NCI-H1048 (cell line): ENCODE measurements around the gene GUCY2D.
"Not testable (repeated sequence)": the region's sequence is repeated elsewhere in the genome, so short reads cannot be mapped to it uniquely, and the experiment has no call there.

Experiments
- DNase-seq: peaks from one replicate; lab custom pipeline; 2025; lab: John Stamatoyannopoulos, UW

The GUCY2D gene

DNA sequence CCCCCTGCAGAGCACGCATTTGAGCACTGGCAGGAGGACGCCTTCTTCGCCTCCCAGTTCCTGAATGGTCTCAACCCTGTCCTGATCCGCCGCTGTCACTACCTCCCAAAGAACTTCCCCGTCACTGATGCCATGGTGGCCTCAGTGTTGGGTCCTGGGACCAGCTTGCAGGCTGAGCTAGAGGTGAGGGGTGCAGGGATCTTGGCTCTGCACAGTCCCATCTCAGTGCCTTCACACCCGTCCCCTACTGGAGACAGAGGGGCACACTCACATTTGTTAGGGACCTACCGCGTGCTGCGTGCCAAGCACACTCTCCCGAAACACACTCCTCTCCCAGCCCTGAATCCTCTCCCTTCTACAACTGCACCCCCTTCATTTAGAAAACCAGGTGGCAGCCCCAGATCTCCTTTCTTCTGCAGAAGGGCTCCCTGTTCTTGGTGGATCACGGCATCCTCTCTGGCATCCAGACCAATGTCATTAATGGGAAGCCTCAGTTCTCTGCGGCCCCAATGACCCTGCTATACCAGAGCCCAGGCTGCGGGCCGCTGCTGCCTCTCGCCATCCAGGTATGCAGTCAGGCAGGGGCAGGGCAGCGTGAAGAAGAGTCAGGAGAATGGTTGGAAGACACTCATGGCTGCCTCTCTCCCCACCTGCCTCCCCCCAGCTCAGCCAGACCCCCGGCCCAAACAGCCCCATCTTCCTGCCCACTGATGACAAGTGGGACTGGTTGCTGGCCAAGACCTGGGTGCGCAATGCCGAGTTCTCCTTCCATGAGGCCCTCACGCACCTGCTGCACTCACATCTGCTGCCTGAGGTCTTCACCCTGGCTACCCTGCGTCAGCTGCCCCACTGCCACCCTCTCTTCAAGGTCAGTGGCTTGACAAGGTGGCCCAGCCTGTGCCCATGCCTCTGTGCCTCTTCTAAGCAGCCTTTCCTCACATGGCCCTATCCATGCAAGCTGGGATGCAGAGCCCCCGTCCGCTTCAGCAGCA, 42.7 kb downstream of the GUCY2D start:
- no peak for DNase-seq

DNA sequence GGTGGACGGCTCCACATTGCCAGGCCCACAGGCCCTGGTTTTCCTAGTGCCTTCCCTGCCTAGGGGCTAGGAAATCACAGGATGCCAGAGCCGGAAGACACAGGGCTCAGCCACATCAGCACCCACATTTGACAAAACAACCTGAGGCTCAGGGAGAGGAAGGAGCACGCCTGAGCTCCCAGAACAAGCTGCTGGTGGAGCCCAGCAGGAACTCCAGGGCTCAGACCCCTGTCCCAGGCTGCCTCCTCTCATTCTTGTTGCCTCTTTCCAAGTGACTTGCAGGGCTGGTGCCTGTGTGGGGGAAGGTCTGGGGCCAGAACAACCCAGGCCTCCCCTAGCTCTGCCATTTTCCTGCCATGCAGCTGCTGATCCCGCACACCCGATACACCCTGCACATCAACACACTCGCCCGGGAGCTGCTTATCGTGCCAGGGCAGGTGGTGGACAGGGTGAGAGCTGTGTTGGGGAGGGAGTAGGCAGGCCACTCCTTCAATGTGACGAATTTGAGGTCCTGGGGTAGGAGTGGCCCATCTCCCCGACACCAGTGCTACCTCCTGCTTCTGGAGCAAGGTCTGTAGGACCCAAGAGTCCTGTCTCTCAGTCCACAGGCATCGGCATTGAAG, 44.0 kb downstream of the GUCY2D start:
- no peak for DNase-seq

DNA sequence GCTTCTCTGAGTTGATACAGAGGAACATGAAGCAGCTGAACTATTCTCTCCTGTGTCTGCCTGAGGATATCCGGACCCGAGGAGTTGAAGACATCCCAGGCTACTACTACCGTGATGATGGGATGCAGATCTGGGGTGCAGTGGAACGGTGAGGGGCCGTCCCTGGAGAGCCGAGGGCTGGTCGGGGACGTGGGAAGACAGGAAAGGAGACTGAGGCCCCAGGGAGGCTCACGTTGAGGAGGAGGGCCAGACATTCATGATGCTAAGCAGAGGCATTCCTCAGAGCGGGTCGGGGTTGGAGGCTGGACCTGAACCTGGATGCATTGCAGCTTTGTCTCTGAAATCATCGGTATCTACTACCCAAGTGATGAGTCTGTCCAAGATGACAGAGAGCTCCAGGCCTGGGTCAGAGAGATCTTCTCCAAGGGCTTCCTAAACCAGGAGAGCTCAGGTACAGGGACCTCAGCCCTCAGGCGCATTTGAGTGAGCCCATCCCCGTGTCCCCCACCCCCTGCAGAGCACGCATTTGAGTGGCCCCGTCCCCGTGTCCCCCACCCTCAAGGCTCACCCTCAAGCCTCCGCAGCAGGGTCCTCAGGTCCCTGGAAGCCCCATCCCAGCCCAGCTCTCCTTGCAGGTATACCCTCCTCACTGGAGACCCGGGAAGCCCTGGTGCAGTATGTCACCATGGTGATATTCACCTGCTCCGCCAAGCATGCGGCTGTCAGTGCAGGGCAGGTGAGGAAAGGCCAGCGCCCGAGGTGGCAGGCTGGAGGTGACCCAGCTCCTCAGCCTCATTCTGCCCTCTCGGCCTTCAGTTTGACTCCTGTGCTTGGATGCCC, 44.7 kb downstream of the GUCY2D start:
- DNase-seq = no peak

DNA sequence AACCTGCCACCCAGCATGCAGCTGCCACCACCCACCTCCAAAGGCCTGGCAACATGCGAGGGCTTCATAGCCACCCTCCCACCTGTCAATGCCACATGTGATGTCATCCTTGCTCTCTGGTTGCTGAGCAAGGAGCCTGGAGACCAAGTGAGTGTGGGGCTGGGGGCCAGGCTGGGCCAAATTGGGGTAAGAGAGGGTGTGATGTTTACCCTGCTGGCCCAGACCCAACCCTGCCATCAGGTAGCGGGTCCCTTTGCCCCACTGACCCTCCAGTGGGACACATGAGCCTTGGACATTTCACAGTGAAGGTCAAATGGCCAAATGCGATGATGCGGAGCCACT, 45.3 kb downstream of the GUCY2D start:
- no peak for DNase-seq

DNA sequence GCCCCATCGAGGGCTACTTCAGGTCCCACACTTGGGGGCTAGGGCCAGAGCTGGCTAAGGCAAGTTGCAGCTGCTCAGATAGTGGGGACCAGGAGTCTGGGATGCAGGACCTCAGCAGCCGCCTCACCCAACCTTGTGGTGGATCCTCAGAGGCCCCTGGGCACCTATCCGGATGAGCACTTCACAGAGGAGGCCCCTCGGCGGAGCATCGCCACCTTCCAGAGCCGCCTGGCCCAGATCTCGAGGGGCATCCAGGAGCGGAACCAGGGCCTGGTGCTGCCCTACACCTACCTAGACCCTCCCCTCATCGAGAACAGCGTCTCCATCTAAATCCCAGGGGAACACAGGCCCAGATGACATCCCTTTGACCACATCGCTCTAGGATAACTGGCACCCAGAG, 45.8 kb downstream of the GUCY2D start:
- DNase-seq = no peak

DNA sequence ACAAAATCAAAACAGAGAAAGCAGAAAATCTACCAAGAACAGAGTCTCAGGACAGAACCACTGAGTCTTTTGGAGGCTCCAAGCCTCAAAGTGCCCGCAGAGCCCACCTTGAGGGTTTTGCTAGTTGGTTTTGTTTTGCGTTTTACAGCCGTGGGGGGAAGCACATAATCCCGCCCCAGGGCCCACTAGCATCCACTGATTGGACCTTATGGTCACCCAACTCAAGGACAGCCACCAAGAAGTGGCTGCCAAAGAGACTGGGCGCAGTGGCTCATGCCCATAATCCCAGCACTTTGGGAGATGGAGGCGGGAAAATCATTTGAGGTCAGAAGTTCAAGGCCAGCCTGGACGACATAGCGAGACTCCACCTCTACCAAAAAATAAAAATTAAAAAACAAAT, 46.3 kb downstream of the GUCY2D start:
- DNase-seq = no peak

DNA sequence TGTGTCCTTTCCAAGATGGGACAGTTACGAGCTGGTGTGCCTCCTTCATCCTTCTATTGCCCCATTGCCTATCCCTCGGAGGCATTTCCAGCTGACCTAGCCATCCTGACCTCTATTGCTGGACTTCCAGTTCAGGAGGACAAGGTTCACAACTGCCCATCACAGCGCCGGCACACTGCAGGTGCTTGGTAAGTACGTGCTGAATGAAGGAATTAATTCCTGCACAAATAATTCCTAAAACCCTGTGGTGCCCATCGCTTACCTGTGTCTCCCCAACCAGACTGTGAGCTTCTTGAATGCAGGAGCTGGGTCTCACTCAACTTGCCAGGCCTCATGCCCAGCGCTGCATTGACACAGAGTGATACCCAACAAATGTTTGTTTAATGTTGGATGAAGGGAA, 49.4 kb downstream of the GUCY2D start:
- no peak for DNase-seq

DNA sequence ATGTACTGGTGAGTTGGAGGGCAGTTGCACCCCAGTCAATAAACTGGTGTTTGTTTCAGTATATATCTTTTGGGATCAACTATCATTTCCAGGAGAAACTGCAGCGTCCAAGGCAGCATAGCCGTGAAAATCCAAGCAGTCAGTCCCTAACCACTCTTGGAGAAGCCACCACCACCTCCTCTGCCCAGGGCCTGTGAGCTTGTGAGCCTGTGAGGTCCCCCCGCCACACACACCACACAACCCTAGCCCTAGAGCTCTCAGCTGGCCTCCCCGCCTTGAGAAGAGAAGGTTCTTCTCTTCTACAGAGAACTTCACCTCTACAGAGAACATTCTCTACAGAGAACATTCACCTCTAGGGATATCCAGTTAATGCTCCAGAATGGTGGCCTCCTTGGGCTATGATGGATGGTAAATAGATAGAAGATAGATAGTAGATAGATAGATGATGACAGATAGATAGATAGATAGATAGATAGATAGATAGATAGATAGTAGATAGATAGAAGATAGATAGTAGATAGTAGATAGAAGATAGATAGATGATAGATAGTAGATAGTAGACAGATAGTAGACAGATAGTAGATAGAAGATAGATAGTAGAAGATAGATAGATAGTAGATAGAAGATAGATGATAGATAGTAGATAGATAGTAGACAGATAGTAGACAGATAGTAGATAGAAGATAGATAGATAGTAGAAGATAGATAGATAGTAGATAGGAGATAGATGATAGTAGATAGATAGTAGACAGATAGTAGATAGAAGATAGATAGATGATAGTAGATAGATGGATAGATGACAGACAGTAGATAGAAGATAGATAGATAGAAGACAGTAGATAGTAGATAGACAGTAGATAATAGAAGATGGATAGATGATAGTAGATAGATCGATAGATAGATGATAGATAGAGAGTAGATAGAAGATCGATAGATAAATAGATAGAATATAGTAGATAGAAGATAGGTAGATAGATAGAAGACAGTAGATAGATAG, 50.1 kb downstream of the GUCY2D start:
- DNase-seq = no peak

DNA sequence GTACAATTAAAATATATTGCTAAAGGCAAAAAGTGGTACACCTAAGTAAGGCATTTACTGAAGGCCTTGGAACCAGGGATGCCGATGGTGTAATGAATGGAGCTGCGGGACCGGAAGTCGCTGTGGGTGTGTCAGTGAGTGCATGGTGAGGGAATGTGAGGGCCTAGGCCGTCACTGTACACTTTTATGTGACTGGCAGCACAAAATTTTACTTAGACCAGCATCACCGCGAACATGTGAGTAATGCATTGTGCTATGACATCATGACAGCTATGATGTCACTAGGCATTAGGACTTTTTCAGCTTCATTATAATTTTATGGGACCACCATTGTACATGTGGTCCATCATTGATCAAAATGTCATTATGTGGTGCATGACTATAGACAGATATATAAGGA, 51.2 kb downstream of the GUCY2D start:
- no peak for DNase-seq

DNA sequence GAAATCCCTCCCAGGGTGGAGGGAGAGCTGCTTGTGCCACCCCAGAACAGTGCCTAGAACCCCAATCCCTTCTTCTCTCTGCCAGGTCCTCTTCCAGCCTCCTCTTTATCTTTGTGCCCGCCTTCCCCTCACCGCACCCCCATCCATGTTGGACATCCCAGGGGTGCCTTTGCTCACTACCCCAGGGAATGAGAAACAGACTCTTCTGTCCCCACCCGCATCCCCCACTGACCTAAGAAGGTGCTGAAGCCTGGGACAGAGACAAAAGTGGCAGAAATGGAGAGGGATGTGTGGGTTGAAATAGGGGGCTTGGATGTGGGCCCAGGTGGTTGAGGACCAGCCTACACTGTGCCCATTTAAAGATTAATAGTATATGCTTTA, 53.4 kb downstream of the GUCY2D start:
- DNase-seq = no peak

DNA sequence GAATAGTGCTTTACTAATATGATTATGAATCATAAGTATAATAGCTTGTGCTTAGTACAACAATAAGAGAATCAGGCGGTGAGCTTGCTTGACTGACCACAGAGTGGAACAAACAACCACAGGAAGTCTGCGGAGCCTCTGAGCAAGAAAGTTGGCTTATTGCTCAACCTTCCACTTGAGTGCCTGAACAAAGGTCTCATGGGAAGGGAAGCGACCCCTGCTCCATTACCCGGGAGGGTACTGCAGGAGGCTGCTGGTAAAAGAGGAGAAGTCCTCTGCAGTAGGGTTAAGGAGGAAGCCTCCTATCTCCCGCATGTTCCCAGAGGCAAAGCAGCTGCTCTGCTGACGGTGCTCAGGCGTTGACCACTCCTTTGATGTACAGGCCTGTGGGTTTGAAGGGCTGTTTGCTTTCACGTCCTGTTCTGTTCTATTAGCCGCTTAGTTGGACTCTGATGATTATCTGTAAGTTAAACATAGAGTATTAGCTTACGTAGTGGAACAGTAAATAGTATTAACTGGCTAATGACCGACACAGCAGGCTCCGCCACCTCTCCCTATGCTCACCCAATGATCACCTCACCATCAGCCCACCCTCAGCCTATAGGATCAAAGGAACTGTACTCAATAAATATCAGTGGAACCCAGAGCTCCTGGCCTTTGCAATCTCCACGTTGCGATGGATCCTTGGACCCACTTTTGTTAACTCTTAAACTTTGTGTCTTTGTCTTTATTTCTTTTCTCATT, 54.0 kb downstream of the GUCY2D start:
- no peak for DNase-seq

DNA sequence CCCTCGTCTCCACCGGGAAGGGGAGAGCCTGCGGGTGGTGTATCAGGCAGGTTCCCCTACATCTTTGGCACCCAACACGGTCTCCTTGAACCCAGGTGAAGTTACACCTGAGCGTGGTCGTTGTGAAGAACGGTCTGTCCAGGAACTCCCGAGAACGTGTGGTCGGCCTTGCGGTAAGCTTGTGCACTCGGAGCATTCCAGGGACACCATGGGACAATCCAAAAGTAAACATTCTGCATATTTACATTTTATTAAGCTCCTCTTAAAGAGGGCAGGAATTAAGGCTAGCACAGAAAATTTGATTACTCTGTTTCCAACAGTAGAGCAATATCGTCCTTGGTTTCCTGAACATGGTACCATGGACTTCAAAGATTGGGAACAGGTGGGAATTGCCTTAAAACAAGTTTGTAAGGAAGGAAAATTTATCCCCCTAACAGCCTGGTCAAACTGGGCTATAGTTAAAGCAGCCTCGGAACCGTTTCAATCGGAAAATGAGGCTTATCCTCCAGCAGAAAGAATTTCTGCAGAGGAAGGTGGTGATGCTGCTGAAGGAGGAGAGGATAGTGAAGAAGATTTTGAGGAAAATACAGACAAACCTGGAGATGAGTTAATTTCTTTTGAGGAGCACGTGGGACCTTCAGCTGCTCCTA, 54.7 kb downstream of the GUCY2D start:
- no peak for DNase-seq

DNA sequence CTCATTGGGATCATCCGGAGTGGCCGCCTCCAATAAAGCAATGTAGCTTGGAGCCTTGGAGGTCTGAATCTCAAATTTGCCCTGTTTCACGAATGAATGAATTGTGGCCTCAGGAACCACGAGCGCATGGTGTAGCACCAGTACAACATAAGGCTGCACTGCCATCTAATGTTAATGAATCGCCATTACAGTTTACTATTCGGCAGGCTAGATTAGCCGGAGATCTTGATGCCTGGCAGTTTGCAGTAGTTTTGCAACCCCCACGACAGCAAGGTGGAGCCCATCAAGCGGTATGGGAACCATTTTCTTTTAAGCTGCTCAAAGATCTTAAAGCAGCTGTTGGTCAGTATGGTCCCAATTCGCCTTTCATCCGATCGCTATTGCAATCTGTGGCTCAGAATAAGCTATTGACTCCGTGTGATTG, 55.3 kb downstream of the GUCY2D start:
- no peak for DNase-seq

DNA sequence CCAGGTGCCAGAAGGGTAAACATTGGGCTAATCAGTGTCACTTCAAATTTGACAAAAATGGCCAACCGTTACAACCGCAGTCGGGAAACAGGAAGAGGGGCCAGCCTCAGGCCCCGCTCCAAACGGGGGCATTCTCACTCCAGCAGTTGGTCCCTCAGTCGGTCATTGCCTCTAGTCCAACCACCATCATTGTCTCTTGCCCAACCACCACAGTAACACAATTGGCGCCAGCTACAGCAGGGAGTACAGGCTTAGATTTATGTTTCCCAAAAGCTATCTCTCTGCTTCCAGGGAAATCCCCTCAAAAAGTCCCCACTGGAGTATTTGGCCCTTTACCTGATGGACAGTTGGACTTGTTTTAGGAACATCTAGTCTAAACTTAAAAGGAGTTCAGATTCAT, 56.7 kb downstream of the GUCY2D start:
- DNase-seq = no peak

DNA sequence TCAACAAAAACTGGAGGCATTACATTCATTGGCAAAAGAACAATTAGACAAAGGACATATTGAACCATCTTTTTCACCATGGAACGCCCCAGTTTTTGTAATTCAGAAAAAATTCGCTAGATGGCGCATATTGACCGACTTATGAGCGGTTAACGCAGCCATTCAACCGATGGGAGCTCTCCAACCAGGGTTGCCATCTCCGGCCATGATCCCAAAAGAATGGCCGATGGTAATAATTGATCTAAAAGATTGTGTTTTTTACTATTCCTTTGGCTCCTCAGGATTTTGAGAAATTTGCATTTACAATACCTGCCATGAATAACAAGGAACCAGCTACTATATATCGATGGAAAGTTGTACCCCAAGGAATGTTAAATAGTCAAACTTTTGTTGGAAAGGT, 57.9 kb downstream of the GUCY2D start:
- peak; percentile 50 for DNase-seq

DNA sequence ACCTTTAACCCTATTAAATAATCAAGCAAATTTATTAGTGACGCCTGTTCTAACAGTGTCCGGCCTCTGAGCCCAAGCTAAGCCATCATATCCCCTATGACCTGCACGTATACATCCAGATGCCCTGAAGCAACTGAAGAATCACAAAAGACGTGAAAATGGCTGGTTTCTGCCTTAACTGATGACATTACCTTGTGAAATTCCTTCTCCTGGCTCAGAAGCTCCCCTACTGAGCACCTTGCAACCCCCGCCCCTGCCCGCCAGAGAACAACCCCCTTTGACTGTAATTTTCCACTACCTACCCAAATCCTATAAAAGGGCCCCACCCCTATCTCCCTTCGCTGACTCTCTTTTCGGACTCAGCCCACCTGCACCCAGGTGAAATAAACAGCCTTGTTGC, 59.4 kb downstream of the GUCY2D start:
- DNase-seq = not testable (repeated sequence)

DNA sequence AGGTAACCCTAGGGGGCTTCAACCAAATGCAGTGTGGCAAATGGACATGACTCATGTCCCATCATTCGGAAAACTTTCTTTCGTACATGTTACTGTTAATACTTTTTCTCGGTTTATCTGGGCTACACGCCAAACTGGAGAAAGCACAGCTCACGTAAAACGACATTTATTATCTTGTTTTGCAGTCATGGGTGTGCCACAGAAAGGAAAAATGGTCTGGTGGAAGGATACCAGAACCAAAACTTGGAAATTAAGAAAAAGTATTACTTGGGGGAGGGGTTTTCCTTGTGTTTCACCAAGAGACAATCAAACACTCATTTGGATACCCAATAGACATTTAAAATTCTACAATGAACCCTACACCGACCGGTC, 60.0 kb downstream of the GUCY2D start:
- no peak for DNase-seq

DNA sequence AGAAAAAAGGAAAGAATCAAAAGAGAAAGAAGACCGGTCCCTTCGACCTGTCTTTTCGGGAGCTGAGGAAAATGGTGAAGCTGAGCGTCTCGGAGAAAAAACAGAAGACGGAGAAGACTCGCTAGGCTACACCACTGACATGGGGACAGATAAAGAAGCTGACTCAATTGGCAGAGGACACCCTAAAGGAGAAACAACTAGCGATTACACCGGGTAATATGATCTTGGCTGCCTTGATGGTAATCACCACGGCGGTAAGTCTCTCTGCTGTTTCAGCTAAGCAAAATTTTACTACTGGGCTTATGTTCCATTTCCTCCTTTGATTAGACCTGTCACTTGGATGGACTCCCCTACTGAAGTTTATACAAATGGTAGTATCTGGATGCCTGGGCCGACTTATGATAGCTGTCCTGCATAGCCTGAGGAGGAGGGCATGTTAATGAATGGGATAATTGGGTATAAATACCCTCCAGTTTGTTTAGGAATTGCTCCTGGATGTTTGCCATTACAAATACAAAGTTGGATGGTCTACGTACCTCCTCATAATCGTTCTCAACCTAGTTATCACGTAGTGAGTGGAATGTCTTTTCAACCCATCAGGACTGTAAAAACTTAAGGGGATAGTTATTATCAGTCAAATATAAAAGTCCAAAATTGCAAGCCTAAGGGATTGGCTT, 60.5 kb downstream of the GUCY2D start:
- DNase-seq = no peak

DNA sequence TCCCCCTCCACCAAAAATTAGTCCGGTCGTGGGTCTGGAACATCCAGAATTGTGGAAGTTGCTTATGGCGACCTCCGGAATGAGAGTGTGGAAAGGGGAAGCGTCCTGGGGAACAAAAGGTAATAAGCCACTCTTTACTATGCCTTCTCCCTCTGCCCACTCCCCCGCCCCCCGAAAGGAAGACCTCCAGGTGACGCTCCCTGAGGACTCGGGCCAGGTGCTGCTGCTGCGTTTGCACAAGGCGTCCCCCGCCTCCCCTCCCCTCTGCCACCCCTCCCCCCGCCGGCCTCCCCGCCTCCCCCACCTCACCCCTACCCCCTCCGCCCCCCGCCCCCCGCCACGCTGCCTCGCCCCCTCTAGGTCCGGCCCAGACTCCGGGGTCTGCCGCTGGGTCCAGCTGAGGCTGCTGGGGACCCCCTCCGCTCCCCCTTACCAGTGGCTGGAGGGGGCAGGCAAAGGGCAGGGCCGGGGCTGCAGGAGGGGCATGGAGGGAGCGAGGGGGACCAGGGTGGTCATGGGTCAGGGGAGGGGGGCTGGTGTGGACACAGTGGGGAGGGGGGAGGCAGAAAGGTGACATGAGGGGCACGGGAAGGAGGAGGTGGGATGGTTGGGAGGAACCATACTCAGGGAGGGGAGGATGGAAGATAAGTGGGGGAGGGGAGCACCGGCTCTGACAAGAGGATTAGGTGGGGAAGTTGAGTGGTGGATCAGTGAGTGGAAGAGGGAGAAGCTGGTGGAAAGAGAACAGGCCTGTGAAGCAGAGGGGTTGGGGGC, 61.5 kb downstream of the GUCY2D start:
- no peak for DNase-seq
